ENCODE results near the gene NUBPL. TPM values are rescaled to one million over a fixed set of nuclear protein-coding genes. Genes with fewer than 3 reads are reported as not detected.
"Not testable (repeated sequence)": the region's sequence is repeated elsewhere in the genome, so short reads cannot be mapped to it uniquely, and the experiment has no call there.

NUBPL gene
- total RNA-seq, 2 donors from 2014 or later = 12.3 to 13.5 TPM

DNA sequence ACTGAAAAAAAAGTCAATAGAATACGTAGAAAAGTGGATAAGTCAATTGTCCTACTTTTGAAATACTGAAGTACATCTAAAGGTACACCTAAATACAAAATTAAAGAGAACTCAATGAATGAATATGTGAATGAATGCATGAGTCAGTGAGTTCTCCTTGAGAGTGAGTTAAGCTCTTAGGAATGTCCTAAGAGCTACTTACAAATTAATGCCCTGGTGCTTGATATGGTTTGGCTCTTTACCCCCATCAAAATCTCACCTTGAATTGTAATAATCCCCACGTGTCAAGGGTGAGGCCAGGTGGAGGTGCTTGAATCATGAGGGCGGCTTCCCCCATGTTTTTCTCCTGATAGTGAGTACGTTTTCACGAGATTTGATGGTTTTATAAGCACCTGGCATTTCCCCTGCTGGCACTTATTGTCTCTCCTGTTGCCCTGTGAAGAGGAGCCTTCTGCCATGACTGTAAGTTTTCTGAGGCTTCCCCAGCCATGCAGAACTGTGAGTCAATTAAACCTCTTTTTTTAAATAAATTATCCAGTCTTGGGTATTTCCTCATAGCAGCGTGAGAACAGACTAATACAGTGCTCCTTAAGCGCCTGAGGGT, 323.7 kb downstream of the NUBPL start:
- intact Hi-C loops (cut with DNase I, micrococcal nuclease) = no loop called here
- DNase-seq (no peak), ATAC-seq (no peak)

DNA sequence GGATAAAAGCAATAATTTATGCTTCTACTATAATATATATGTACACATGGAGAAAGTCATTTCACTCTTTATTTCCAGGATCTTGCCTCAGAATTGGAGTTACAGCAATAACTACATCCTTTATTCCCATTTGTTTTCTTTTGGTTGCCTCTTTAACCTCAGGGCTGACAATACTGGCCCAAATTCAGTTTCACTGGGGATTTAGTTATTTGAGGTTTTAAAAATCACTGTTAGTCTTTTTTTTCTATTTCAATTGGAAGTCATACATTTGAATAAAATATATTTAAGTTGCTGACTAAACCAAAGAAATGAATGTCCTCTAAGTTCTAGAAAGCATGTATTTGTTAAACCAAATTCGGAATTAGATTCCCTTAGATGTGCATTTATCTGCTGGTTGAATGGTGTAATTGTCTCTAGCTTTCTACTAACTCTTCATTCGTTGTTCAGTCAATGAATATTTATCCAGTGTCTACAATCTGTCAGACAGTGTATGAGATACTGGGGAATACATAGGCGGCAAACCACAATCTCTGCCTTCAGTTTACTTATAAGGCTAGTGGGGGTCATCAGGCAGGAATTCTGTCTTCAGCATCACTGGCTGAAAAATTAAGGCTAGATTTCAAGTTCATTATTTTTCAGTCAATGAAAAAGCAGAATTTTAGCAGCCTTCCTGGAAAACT, 325.1 kb downstream of the NUBPL start:
- intact Hi-C loops (cut with DNase I, micrococcal nuclease) = no loop called here
- no peak for ATAC-seq
- no peak for DNase-seq

DNA sequence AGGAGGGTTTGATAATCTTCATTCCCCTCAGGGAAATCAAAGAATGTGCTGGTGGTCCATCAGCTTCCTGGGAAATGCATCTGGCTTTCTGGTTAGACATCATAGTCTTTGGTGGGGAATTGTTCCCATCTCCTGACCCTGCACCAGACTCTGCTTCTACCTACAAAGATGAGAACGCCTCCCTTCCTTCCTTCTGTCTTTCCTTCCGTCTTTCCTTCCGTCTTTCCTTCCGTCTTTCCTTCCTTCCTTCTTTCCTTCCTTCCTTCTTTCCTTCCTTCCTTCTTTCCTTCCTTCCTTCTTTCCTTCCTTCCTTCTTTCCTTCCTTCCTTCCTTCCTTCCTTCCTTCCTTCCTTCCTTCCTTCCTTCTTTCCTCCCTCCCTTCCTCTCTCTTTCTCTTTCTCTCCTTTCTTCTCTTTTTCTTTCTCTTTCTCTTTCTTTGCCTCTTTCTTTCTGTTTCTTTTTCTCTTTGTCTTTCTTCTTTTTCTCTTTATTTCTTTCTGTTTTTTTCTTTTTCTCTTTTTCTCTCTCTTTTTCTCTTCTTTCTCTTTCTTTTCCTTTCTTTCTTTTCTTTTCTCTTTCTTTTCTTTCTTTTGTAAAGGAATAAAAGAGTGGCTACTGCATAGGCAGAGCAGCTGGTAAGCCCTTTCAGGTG, 326.9 kb downstream of the NUBPL start:
- ATAC-seq = no peak
- intact Hi-C loops (cut with DNase I, micrococcal nuclease) = no loop called here
- no peak for DNase-seq

DNA sequence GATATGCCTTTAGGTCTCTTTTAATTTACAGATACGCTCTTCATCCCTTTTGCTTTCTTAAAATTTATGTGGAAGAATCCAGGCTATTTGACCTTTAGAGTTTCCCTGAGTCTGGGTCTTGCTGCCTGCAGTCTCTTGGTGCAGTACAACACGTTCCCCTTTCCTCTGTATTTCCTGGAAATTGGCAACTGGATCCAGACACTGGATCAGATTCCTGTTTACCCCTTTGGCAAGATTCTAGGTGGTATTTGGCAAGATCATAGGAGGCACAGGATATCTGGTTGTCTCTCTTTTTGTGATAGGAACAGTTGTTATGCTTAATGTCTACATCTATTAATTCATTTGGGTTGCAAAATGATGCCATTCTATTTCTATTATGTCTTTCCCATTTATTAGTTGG, 328.1 kb downstream of the NUBPL start:
- ATAC-seq (no peak), DNase-seq (no peak)

DNA sequence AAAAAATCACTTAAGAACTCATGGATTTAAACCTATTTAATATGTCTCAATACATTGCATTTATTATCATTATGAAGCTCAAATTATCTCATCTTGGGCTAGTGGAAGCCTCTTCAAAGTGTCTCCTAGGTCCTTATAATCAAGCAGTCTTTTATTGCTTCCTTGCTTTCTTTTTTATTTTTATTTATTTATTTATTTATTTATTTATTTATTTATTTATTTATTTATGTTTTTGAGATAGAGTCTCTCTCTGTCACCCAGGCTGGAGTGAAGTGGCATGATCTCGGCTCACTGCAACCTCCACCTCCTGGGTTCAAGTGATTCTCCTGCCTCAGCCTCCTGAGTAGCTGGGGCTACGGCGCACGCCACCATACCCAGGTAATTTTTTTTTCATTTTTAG, 329.0 kb downstream of the NUBPL start:
- ATAC-seq; DNase-seq; intact Hi-C loops (cut with DNase I, micrococcal nuclease): not testable (repeated sequence)

More for the DNA sequence above, 328.1 kb downstream of the NUBPL start:
- intact Hi-C loops (cut with DNase I, micrococcal nuclease) = no loop called here

DNA sequence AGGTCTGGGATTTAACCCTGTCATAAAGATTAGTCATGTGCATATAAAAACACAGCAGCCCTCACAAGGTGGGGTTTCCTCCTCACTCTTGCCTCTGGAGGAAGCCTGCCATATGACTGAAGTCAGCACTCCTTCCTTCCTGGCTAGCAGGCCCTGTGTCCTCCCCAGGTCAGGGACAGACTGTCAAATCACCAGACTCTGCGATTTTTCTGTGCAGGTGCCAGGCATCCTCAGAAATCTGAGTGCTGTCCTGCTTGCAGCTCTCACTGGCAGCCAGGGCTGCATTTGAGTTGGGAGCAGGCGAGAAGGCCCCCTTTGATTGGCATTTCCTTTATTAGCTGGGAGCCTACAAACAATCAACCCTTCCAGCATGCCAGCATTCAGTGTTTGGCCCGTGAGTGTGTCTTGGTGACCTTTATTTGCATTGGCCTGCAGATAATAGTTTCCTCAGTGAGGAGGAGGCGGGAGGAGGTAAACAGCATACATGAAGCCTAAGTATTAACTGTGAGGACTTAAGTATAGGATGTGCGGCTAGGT, 332.1 kb downstream of the NUBPL start:
- intact Hi-C loops (cut with DNase I, micrococcal nuclease) = no loop called here
- DNase-seq (peak in 1 of 2 donors; percentile 25), ATAC-seq (peak; percentile 71)

DNA sequence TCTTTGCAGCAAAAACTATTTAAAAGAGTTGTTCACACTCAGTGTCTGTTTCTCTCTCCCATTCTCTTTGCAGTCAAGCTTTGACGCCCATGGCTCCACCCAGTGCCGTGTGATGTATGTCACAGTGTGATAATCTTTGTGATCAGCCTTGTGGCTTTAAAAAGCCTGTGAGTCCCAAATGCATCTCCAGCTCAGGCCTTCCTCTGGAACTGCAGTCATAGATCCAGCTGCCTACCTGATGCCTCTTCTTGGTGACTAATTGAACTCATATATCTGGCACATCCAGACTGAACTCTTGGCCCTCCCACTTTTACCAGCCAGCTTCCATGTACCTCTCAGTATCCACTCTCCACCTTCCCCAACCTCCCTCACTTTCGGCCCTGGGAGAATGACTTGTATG, 333.1 kb downstream of the NUBPL start:
- ATAC-seq = no peak
- intact Hi-C loops (cut with DNase I, micrococcal nuclease) = no loop called here
- no peak for DNase-seq

DNA sequence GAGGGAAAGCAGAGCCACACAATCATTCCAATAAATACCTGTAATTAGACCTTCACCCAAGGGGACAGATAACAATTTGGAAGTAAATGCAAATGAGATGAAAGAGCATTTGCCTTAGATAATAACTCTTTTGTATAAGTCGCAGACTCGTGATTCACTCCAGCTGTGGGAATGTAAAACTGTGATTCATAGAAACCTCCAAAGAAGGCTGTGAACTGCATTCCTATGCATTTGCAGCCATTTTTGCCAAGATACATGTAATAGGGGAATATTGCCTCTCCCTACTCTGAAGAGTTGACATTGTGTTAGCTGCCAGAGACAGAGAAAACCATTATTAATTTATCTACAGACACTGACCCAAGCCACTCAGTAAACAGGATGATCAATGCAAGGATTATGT, 334.0 kb downstream of the NUBPL start:
- no peak for ATAC-seq
- intact Hi-C loops (cut with DNase I, micrococcal nuclease) = no loop called here
- DNase-seq = no peak

DNA sequence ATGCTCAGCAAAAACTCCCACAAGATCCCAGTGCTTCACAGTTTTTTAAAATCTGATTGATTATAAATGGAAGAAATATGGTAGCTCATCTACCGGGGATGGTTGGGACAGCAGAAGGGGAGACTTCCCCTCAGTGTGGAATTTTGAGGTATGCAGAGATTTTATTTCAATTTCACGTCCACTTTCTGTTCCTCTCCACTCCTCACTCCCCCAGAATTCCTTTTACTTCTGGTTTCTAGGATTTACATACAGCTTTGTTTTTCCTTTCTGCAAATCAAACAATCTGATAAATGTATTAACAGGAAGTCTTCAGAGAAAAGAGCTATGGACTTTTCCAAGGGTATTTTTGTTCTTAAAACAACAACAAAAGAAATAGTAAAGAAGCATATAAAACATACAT, 334.4 kb downstream of the NUBPL start:
- no peak for ATAC-seq
- intact Hi-C loops (cut with DNase I, micrococcal nuclease) = no loop called here
- DNase-seq = no peak

DNA sequence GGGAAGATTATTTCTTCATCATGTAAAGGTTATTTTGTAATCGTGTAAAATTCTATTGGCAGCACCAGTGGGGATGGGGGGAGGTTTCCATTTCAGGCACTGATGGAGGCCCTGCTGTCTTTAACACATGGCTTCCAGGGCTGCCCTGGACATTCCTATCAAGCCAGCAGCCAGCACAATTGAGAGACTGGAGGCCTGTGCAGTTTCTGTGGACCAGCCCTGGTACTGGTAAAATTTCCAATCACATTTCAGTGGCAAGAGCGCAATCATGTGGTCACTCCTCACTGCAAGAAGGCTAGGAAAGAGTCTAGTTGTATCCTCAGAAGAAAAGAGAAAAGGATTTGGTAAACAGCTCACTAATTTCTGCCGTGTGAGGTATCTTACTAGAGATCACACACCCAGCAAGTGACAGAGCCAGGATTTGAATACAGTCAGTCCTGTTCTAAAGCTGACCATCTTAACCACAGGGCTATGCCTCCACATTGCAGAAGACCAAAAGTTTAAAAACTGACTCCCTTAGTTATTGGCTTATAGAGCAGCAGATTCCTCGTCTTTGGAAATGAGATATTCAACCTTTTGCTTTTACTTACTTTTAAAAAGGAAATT, 336.5 kb downstream of the NUBPL start:
- intact Hi-C loops (cut with DNase I, micrococcal nuclease) = no loop called here
- ATAC-seq = peak; percentile 56
- no peak for DNase-seq

DNA sequence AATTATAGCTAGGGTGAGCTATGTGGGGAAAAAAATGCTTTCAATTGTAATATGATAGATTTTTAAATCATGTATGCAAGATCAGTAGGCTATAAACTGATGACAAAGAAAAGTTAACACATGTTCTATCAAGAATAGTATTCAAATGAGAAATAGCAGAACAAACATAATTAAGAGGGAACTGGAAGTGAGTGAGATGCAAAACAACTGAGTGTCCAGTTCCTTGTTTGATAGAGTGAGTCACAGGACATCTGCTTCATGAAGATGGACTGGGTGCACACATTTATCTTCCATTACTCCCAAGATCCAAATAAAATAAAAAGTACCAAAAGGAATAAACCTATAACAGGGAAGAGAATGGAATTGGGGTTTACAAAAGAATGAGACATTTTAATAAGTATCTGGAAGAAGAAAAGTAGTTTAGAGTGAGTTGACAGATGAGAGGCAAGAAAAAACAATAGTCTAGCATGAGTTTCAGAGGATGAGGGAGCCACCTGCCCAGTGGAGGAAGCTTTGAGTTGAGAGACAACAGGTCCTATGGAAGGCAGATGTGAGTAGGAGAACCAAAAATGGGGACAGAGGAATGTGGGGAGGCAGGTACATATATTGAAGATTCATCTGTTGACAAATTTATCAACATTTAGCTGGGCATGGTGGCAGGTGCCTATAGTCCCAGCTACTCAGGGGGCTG, 337.8 kb downstream of the NUBPL start:
- peak; percentile 42 for ATAC-seq
- intact Hi-C loops (cut with DNase I, micrococcal nuclease) = no loop called here
- DNase-seq = no peak

DNA sequence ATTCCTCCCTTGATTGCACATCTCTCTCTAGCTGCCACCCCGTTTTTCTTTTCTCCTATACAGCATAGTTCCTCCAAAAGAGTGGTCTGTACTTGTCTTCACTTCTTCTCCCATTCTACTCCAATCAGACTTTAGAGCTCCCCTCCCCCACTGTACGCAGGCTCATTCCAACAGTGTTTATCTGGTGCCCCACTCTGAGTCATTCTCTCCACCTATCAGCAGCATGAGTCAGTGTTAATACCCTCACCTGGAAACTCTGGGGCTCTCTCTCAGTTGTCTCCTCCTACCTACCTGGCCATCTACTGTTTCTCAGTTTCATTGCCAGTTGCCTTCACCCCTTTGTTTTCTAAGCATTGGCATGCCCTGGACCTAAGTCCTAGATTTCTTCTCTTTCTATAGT, 340.8 kb downstream of the NUBPL start:
- ATAC-seq (peak; percentile 58), DNase-seq (no peak)
- intact Hi-C loops (cut with DNase I, micrococcal nuclease) = no loop called here

DNA sequence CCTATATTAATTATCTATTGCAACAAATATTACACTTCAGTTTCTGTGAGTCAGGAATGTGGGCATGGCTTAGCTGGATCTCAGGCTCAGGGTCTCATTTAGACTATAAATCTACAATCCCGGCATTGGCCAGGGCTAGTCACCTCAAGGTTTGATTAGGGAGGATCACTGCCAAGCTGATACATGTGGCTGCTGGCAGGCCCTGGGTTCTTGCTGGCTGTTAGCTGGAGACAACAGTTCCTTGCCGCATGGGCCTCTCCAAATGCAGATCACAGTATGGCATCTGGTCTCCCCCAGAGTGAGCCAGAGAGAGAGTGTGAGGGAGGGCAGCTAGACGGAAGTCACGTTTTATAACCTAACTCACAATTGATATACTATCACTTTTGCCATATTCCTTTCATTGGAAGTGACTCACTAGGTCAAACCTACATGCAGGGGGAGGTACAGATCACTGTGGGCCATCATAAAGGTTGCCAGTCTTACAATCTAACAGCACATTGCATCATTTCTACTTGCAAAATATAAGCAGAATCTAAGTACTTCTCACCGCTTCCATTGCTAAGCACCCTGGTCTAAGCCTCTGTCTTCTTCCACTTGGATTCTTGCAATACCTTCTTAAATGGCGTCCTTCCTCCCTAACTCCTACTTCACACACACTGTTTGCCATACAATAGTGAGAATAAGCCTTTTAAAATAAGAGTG, 341.9 kb downstream of the NUBPL start:
- intact Hi-C loops (cut with DNase I, micrococcal nuclease) = no loop called here
- DNase-seq (no peak), ATAC-seq (no peak)

DNA sequence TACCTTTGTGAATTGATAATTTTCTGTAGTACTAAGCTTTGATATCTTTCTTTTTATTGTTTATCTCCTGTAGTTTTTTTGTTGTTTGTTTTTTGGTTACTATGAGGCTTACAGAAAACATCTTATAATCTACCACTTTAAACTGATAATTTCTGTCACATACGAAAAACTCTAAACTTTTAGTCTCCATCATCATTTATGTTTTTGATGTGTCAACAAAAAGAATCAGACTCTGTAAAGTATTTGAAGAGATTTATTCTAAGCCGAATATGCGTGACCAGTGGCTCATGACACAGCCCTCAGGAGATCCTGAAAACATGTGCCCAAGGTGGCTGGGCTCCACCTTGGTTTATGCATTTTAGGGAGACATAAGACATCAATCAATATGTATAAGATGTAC, 348.8 kb downstream of the NUBPL start:
- DNase-seq = no peak
- intact Hi-C loops (cut with DNase I, micrococcal nuclease) = no loop called here

More for the DNA sequence above, 348.8 kb downstream of the NUBPL start:
- ATAC-seq = no peak

Other genes starting within 250 kb of the NUBPL start
- 10 to 100 TPM; 60.4 to 69.6 TPM for gene HEATR5A, start 140.9 kb upstream of the NUBPL start, total RNA-seq
- gene DTD2, start 103.9 kb upstream of the NUBPL start, total RNA-seq = 10 to 100 TPM; 11.8 to 14.6 TPM
- gene GPR33, start 73.4 kb upstream of the NUBPL start, total RNA-seq = not detected

All from left colon (tissue), 2 donors.